ENCODE data around the gene KHDC3L.

- no peak for TF ChIP-seq CTCF (IDR thresholded peaks at IDR 0.05)
- TF ChIP-seq POLR2A (IDR thresholded peaks at IDR 0.05): no peak
- no peak for TF ChIP-seq EP300 (IDR thresholded peaks at IDR 0.05)
Observed at GRCh38 chr6:73325656-73326055, 36.8 kb upstream of the KHDC3L start.
